ENCODE measurements around the gene ANKRD31. TPM values are rescaled to one million over a fixed set of nuclear protein-coding genes. Genes with fewer than 3 reads are reported as not detected.

ANKRD31 gene
- total and polyA plus RNA-seq, 12 donors: 0.06 to 0.88 (median 0.42) TPM

GRCh38 chr5:75053304-75054133 lies 183.2 kb downstream of the ANKRD31 start:
- H3K27ac ChIP-seq: peak overlapping the region; percentile 72 to 96 (median 91)
- H3K27me3 ChIP-seq: no peaks in the 10 kb centered on the region
- TF ChIP-seq POLR2A (IDR thresholded peaks at IDR 0.05) (peak in 1 of 2 donors; percentile 84), CTCF (IDR thresholded peaks at IDR 0.05) (peak in 3 of 6 experiments; percentile 7 to 11 (median 10))
- H3K9me3 ChIP-seq (replicated peaks in 1 of 3): no peaks in the 10 kb centered on the region
- DNase-seq: peak; percentile 57 to 77 (median 72)
- H3K4me3 ChIP-seq: peak overlapping the region; percentile 42 to 89 (median 71)
- H3K4me1 ChIP-seq (replicated peaks in 1 of 2): peaks cover 0 to 15% of the 10 kb centered on the region in 2 donors
- H3K36me3 ChIP-seq (replicated peaks in 1 of 2): no peaks in the 10 kb centered on the region
- 0 to 1% (median 0%) methylated on average over 29 to 95 of the region's 95 CpGs for WGBS, 4 donors
- intact Hi-C loops (cut with DNase I): loop anchor here in 1 of 2 donors (10.0 kb wide), 1 partner anchor 181 kb away; the partner anchor contains the start of gene ANKRD31

- no peak for TF ChIP-seq CTCF (IDR thresholded peaks at IDR 0.05)
- TF ChIP-seq POLR2A (IDR thresholded peaks at IDR 0.05): no peak
- no peaks in the 10 kb centered on the region for H3K27me3 ChIP-seq
- DNase-seq: peak in 1 of 7 donors; percentile 63
- no peaks in the 10 kb centered on the region for H3K36me3 ChIP-seq (replicated peaks in 1 of 2)
- H3K4me3 ChIP-seq: peak overlapping the region; percentile 42 to 89 (median 71)
- H3K4me1 ChIP-seq (replicated peaks in 1 of 2): peaks cover 0 to 15% of the 10 kb centered on the region in 2 donors
- no peaks in the 10 kb centered on the region for H3K9me3 ChIP-seq (replicated peaks in 1 of 3)
- WGBS, 4 donors: 0 to 1% methylated on average over 40 of the region's 40 CpGs; no CpG with 5 or more reads in 2 of the 4 donors
- intact Hi-C loops (cut with DNase I): loop anchor here in 1 of 2 donors (10.0 kb wide), 1 partner anchor 182 kb away; the partner anchor contains the start of gene ANKRD31
- H3K27ac ChIP-seq: peak overlapping the region; percentile 72 to 96 (median 91)
Observed at GRCh38 chr5:75053054-75053303, 183.7 kb downstream of the ANKRD31 start.

GRCh38 chr5:75052192-75053053 lies 184.3 kb downstream of the ANKRD31 start, which contains the start of gene GCNT4:
Gene GCNT4, minus strand, starts transcription at chr5:75052558. Its CDS starts 22,521 bp downstream, at chr5:75030037.
- Histone ChIP-seq H3K36me3 (replicated peaks in 1 of 2) (no peaks in the 10 kb centered on the region), H3K4me1 (replicated peaks in 1 of 2) (peaks cover 0 to 15% of the 10 kb centered on the region in 2 donors), H3K27ac (peak within 1 kb of the TSS; percentile 72 to 96 (median 91)), H3K9me3 (replicated peaks in 1 of 3) (no peaks in the 10 kb centered on the region), H3K4me3 (peak within 1 kb of the TSS; percentile 42 to 89 (median 71)), H3K27me3 (no peaks in the 10 kb centered on the region)
- 0 to 6% (median 1%) methylated on average over 12 to 74 of the region's 74 CpGs for WGBS, 4 donors
- TF ChIP-seq POLR2A (IDR thresholded peaks at IDR 0.05) (peak; percentile 21 to 46), CTCF (IDR thresholded peaks at IDR 0.05) (no peak)
- DNase-seq: peak; percentile 55 to 63 (median 60)
- intact Hi-C loops (cut with DNase I): loop anchor here in 1 of 2 donors (10.0 kb wide), 1 partner anchor 182 kb away; the partner anchor contains the start of gene ANKRD31

Data from adrenal gland (tissue), 12 donors.